PC-3 (cell line): ENCODE results near the gene CEP83.

Experiments
- CTCF ChIP-seq: fragments of 300-600 bp; sonication (generic); conservative IDR thresholded peaks from 2 replicates; pipeline ENCODE4 v1.5.1; 2017; ENCODE audit warnings: antibody characterized with exemption, low read depth, mild to moderate bottlenecking, low read length
- EZH2 ChIP-seq: fragments of 300-600 bp; sonication (generic); IDR thresholded peaks from one replicate; pipeline ENCODE4 v1.6.1; 2017; ENCODE audit warnings: antibody characterized with exemption, mild to moderate bottlenecking, low read length; ENCODE audit not compliant: unreplicated experiment

GRCh38 chr12:94418517-94418916, 41.1 kb downstream of the CEP83 start:
- TF ChIP-seq CTCF (no peak), EZH2 (no peak)
